ENCODE measurements around the gene HIP1.
"Not testable (repeated sequence)": the region's sequence is repeated elsewhere in the genome, so short reads cannot be mapped to it uniquely, and the experiment has no call there.

The HIP1 gene

GRCh38 chr7:75712517-75713361 lies 26.0 kb downstream of the HIP1 start:
- DNase-seq: no peak

- no peak for DNase-seq
These were observed 26.9 kb downstream of the HIP1 start for GRCh38 chr7:75711656-75712514.

- no peak for DNase-seq
These were observed 27.7 kb downstream of the HIP1 start for GRCh38 chr7:75711076-75711475.

- DNase-seq: no peak
These were observed 33.8 kb downstream of the HIP1 start for GRCh38 chr7:75704928-75705327.

GRCh38 chr7:75702515-75702914 lies 36.2 kb downstream of the HIP1 start:
- DNase-seq: no peak

GRCh38 chr7:75699993-75700392 lies 38.7 kb downstream of the HIP1 start:
- DNase-seq: no peak

GRCh38 chr7:75698358-75698757 lies 40.4 kb downstream of the HIP1 start:
- DNase-seq: no peak

GRCh38 chr7:75696263-75697037 lies 42.3 kb downstream of the HIP1 start:
- no peak for DNase-seq

- DNase-seq: no peak
These were observed 43.9 kb downstream of the HIP1 start for GRCh38 chr7:75694638-75695399.

- DNase-seq: not testable (repeated sequence)
These were observed 45.1 kb downstream of the HIP1 start for GRCh38 chr7:75693668-75694067.

- DNase-seq: no peak
These were observed 46.8 kb downstream of the HIP1 start for GRCh38 chr7:75691793-75692543.

- DNase-seq: no peak
These were observed 48.6 kb downstream of the HIP1 start for GRCh38 chr7:75690121-75690523.

- no peak for DNase-seq
These were observed 49.3 kb downstream of the HIP1 start for GRCh38 chr7:75689246-75690099.

GRCh38 chr7:75688200-75689136 lies 50.3 kb downstream of the HIP1 start:
- peak; percentile 64 for DNase-seq

- no peak for DNase-seq
These were observed 51.3 kb downstream of the HIP1 start for GRCh38 chr7:75687246-75688088.

- DNase-seq: no peak
These were observed 52.2 kb downstream of the HIP1 start for GRCh38 chr7:75686551-75686950.

GRCh38 chr7:75682052-75682451 lies 56.7 kb downstream of the HIP1 start:
- DNase-seq: not testable (repeated sequence)

- DNase-seq: no peak
These were observed 59.7 kb downstream of the HIP1 start for GRCh38 chr7:75679060-75679459.
